Measurements from ENCODE around the gene SEMA5A.
A peak's percentile ranks its signal among the peaks of the same experiment; 100 is the strongest.

Gene SEMA5A

GRCh38 chr5:9547122-9547947, 1.5 kb upstream of the SEMA5A start:
- no peak for DNase-seq (ENCODE audit: low spot score)

- DNase-seq (ENCODE audit: low spot score) = peak; percentile 21
Measured at GRCh38 chr5:9545136-9545991, 511 bp downstream of the SEMA5A start.

- peak; percentile 94 for DNase-seq (ENCODE audit: low spot score)
Measured at GRCh38 chr5:9544502-9545135, 1.3 kb downstream of the SEMA5A start.

GRCh38 chr5:9544056-9544455, 1.8 kb downstream of the SEMA5A start:
- DNase-seq (ENCODE audit: low spot score) = no peak

GRCh38 chr5:9543311-9543920, 2.5 kb downstream of the SEMA5A start:
- no peak for DNase-seq (ENCODE audit: low spot score)

GRCh38 chr5:9540791-9541190, 5.1 kb downstream of the SEMA5A start:
- no peak for DNase-seq (ENCODE audit: low spot score)

- DNase-seq (ENCODE audit: low spot score) = no peak
Measured at GRCh38 chr5:9538504-9538903, 7.4 kb downstream of the SEMA5A start.

- no peak for DNase-seq (ENCODE audit: low spot score)
Measured at GRCh38 chr5:9537223-9538141, 8.4 kb downstream of the SEMA5A start.

GRCh38 chr5:9536717-9537116, 9.2 kb downstream of the SEMA5A start:
- no peak for DNase-seq (ENCODE audit: low spot score)

- DNase-seq (ENCODE audit: low spot score) = no peak
Measured at GRCh38 chr5:9534881-9535517, 10.9 kb downstream of the SEMA5A start.

- DNase-seq (ENCODE audit: low spot score) = no peak
Measured at GRCh38 chr5:9533562-9534364, 12.1 kb downstream of the SEMA5A start.

- DNase-seq (ENCODE audit: low spot score) = no peak
Measured at GRCh38 chr5:9533096-9533495, 12.8 kb downstream of the SEMA5A start.

- no peak for DNase-seq (ENCODE audit: low spot score)
Measured at GRCh38 chr5:9529513-9529912, 16.4 kb downstream of the SEMA5A start.

GRCh38 chr5:9529041-9529480, 16.8 kb downstream of the SEMA5A start:
- no peak for DNase-seq (ENCODE audit: low spot score)

GRCh38 chr5:9524941-9525340, 20.9 kb downstream of the SEMA5A start:
- no peak for DNase-seq (ENCODE audit: low spot score)

GRCh38 chr5:9523090-9523823, 22.6 kb downstream of the SEMA5A start:
- no peak for DNase-seq (ENCODE audit: low spot score)

- DNase-seq (ENCODE audit: low spot score) = no peak
Measured at GRCh38 chr5:9519537-9519936, 26.3 kb downstream of the SEMA5A start.

- DNase-seq (ENCODE audit: low spot score) = peak; percentile 21
Measured at GRCh38 chr5:9516591-9516990, 29.3 kb downstream of the SEMA5A start.

- DNase-seq (ENCODE audit: low spot score) = peak; percentile 79
Measured at GRCh38 chr5:9515436-9515835, 30.4 kb downstream of the SEMA5A start.
